Measurements from ENCODE around the gene ARL10. TPM values are rescaled to one million over a fixed set of nuclear protein-coding genes. Genes with fewer than 3 reads are reported as not detected.

ARL10 gene
- polyA plus RNA-seq, 1 donor (not counting 4 experiments of a cell fraction or from before 2014, with no cell fraction given) = 1.6 TPM

DNA sequence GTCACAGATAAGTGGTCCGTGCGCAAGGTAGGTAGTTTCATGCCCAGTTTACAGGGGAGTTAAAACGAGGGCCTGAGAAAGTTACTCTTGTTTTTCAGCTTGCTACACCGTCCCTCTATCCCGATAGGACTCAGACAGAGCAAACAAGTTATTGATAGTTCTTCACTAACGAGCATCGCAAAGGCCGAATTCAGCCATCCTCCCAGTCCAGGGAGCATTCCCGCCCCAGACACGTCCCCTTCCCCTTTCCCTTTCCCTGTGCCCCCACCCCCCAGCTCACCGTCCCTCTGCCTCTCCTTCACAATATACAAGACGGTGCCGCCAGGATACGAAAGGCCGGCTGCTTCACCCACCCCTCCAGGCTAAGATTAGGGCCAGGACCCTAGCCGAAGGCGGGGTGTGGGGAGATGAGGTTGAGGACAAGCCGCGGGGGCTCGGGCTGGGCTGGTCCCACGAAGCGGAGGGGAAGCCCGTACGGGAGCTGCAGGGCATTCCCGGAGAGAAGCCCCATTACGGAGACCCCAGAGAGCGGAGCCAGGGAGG, 4.3 kb upstream of the ARL10 start:
- Histone ChIP-seq H3K9me3 (ENCODE audit: control insufficient read depth, low read depth, low read length) (no peaks in the 10 kb centered on the region), H2AFZ (ENCODE audit: control insufficient read depth, low read length) (peak overlapping the region; percentile 100), H3K4me1 (ENCODE audit: control insufficient read depth, extremely low read depth, insufficient read depth, low read length) (peaks cover 11% of the 10 kb centered on the region), H3K9ac (ENCODE audit: control insufficient read depth, extremely low read depth, insufficient read depth, low read length) (peak overlapping the region; percentile 96), H3K4me2 (ENCODE audit: control insufficient read depth, extremely low read depth, insufficient read depth, low read depth, low read length) (peak overlapping the region; percentile 98), H3K27ac (ENCODE audit: control insufficient read depth, insufficient read depth, low read length) (peak overlapping the region; percentile 76), H4K20me1 (ENCODE audit: control insufficient read depth, extremely low read depth, insufficient read depth, low read length) (peaks cover 2% of the 10 kb centered on the region), H3K36me3 (ENCODE audit: control insufficient read depth in 2 of 2, extremely low read depth in 1 of 2, insufficient read depth in 2 of 2, low read length in 2 of 2) (peaks cover 8 to 12% of the 10 kb centered on the region in 2 experiments), H3K4me3 (ENCODE audit: control insufficient read depth in 2 of 3, extremely low read depth in 1 of 3, insufficient read depth in 2 of 3, low read depth in 1 of 3, low read length in 3 of 3) (peak overlapping the region; percentile 85 to 99 (median 87)), H3K27me3 (ENCODE audit: control insufficient read depth, extremely low read depth, insufficient read depth, low read length) (no peaks in the 10 kb centered on the region), H3K79me2 (ENCODE audit: control insufficient read depth, insufficient read depth, low read length) (peaks cover 48% of the 10 kb centered on the region), H3K9me1 (ENCODE audit: control insufficient read depth, extremely low read depth, insufficient read depth, low read length) (no peaks in the 10 kb centered on the region)
- DNase-seq (ENCODE audit: low read depth, low spot score) = no peak
- no peak for FAIRE-seq
- dilution Hi-C loops (cut with MboI; ENCODE audit: extremely low pct_ligation_motif_present, low sequenced_read_pairs) = no loop called here
- TF ChIP-seq, protein P1, sequence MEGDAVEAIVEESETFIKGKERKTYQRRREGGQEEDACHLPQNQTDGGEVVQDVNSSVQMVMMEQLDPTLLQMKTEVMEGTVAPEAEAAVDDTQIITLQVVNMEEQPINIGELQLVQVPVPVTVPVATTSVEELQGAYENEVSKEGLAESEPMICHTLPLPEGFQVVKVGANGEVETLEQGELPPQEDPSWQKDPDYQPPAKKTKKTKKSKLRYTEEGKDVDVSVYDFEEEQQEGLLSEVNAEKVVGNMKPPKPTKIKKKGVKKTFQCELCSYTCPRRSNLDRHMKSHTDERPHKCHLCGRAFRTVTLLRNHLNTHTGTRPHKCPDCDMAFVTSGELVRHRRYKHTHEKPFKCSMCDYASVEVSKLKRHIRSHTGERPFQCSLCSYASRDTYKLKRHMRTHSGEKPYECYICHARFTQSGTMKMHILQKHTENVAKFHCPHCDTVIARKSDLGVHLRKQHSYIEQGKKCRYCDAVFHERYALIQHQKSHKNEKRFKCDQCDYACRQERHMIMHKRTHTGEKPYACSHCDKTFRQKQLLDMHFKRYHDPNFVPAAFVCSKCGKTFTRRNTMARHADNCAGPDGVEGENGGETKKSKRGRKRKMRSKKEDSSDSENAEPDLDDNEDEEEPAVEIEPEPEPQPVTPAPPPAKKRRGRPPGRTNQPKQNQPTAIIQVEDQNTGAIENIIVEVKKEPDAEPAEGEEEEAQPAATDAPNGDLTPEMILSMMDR (optimal IDR thresholded peaks at IDR 0.05 in 1 of 3, IDR thresholded peaks at IDR 0.05 in 1 of 3, conservative IDR thresholded peaks at IDR 0.05 in 1 of 3; ENCODE audit: extremely low read depth in 1 of 3, insufficient read depth in 2 of 3, low read length in 3 of 3) = no peak
- TF ChIP-seq EZH2 (IDR thresholded peaks at IDR 0.05; ENCODE audit: low read length) = no peak

DNA sequence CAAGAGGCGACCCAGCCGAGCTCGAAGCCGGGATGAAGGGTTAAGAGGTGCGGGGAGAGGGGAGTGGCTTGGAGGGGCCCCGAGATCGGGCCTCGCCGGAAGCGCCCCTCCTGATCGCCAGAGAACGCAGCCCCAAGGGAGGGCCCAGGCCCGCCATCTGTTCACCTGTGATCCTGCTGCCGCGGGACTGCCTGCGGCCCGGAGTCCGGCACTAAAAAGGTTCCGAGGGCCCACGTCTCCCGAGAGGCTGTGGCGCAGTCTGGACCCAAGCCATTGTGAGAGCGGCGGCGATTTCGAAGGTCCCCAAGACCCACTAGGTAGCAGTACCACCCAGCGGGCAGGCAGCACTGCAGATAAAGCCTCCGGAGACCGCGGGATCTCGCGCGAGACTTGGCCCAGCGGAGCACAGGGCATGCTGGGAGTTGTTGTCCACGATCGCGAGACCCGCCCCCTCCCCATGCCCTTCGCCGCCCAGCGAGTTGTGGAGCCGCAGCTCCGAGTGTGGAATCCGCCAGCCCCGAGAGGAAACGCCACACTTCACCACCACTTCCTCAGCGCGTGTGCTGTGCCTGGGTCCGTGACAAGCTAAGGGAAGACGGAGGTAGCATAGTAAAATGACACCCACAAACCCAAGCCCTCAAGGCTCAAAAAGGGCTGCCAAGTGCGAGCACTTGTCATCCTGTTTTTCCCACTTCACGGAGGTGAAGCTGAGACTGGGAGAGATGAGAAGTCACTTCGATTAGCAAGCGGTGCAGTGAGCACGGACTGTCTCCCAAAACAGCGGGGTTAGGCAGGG, 3.7 kb upstream of the ARL10 start, which contains the start of gene KIAA1191:
TSS of gene KIAA1191 (minus strand) at position 328 of the 796 bp plus-strand sequence. CDS start 2,256 bp downstream, outside the sequence.
- H3K4me2 ChIP-seq (ENCODE audit: control insufficient read depth, extremely low read depth, insufficient read depth, low read depth, low read length) = peak within 1 kb of the TSS; percentile 98
- H3K4me3 ChIP-seq (ENCODE audit: control insufficient read depth in 2 of 3, extremely low read depth in 1 of 3, insufficient read depth in 2 of 3, low read depth in 1 of 3, low read length in 3 of 3) = peak within 1 kb of the TSS; percentile 85 to 99 (median 87)
- H3K27me3 ChIP-seq (ENCODE audit: control insufficient read depth, extremely low read depth, insufficient read depth, low read length) = no peaks in the 10 kb centered on the region
- H3K9me3 ChIP-seq (ENCODE audit: control insufficient read depth, low read depth, low read length) = no peaks in the 10 kb centered on the region
- DNase-seq (ENCODE audit: low read depth, low spot score) (peak; percentile 71), FAIRE-seq (peak; percentile 5)
- H3K27ac ChIP-seq (ENCODE audit: control insufficient read depth, insufficient read depth, low read length) = peak within 1 kb of the TSS; percentile 76
- no peaks in the 10 kb centered on the region for H3K9me1 ChIP-seq (ENCODE audit: control insufficient read depth, extremely low read depth, insufficient read depth, low read length)
- H3K9ac ChIP-seq (ENCODE audit: control insufficient read depth, extremely low read depth, insufficient read depth, low read length) = peak within 1 kb of the TSS; percentile 96
- H3K4me1 ChIP-seq (ENCODE audit: control insufficient read depth, extremely low read depth, insufficient read depth, low read length) = peaks cover 14% of the 10 kb centered on the region
- peak within 1 kb of the TSS; percentile 100 for H2AFZ ChIP-seq (ENCODE audit: control insufficient read depth, low read length)
- H4K20me1 ChIP-seq (ENCODE audit: control insufficient read depth, extremely low read depth, insufficient read depth, low read length) = no peaks in the 10 kb centered on the region
- peaks cover 6% of the 10 kb centered on the region in 2 experiments for H3K36me3 ChIP-seq (ENCODE audit: control insufficient read depth in 2 of 2, extremely low read depth in 1 of 2, insufficient read depth in 2 of 2, low read length in 2 of 2)
- peaks cover 42% of the 10 kb centered on the region for H3K79me2 ChIP-seq (ENCODE audit: control insufficient read depth, insufficient read depth, low read length)
- TF ChIP-seq EZH2 (IDR thresholded peaks at IDR 0.05; ENCODE audit: low read length) = no peak
- TF ChIP-seq, protein P1 (optimal IDR thresholded peaks at IDR 0.05 in 1 of 3, IDR thresholded peaks at IDR 0.05 in 1 of 3, conservative IDR thresholded peaks at IDR 0.05 in 1 of 3; ENCODE audit: extremely low read depth in 1 of 3, insufficient read depth in 2 of 3, low read length in 3 of 3) = peak in 2 of 3 experiments; percentile 23 to 44
- dilution Hi-C loops (cut with MboI; ENCODE audit: extremely low pct_ligation_motif_present, low sequenced_read_pairs) = no loop called here

All from keratinocyte (primary cell).